ENCODE data around the gene IKZF3.
"Not testable (repeated sequence)": the region's sequence is repeated elsewhere in the genome, so short reads cannot be mapped to it uniquely, and the experiment has no call there.

Gene IKZF3

GRCh38 chr17:39868554-39868942 is 4.4 kb upstream of the IKZF3 start:
- H3K4me3 ChIP-seq (replicated peaks; ENCODE audit: low read depth, low read length) = no peak overlapping the region
- TF ChIP-seq, protein P1, sequence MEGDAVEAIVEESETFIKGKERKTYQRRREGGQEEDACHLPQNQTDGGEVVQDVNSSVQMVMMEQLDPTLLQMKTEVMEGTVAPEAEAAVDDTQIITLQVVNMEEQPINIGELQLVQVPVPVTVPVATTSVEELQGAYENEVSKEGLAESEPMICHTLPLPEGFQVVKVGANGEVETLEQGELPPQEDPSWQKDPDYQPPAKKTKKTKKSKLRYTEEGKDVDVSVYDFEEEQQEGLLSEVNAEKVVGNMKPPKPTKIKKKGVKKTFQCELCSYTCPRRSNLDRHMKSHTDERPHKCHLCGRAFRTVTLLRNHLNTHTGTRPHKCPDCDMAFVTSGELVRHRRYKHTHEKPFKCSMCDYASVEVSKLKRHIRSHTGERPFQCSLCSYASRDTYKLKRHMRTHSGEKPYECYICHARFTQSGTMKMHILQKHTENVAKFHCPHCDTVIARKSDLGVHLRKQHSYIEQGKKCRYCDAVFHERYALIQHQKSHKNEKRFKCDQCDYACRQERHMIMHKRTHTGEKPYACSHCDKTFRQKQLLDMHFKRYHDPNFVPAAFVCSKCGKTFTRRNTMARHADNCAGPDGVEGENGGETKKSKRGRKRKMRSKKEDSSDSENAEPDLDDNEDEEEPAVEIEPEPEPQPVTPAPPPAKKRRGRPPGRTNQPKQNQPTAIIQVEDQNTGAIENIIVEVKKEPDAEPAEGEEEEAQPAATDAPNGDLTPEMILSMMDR (IDR thresholded peaks at IDR 0.05; ENCODE audit: low read depth, low read length, missing control alignments) = no peak
- DNase-seq (ENCODE audit: extremely low read depth, low read depth) = no peak

- H3K4me3 ChIP-seq (replicated peaks; ENCODE audit: low read depth, low read length) = no peak within 1 kb of the TSS
- TF ChIP-seq, protein P1 (IDR thresholded peaks at IDR 0.05; ENCODE audit: low read depth, low read length, missing control alignments) = no peak
- DNase-seq (ENCODE audit: extremely low read depth, low read depth) = no peak
Measured at GRCh38 chr17:39867880-39868553, 3.9 kb upstream of the IKZF3 start, which contains the start of gene ZPBP2. Gene ZPBP2, plus strand, starts transcription at chr17:39868202. Its CDS starts 153 bp downstream, at chr17:39868355.

- no peak for DNase-seq (ENCODE audit: extremely low read depth, low read depth)
- no peak overlapping the region for H3K4me3 ChIP-seq (replicated peaks; ENCODE audit: low read depth, low read length)
- TF ChIP-seq, protein P1 (IDR thresholded peaks at IDR 0.05; ENCODE audit: low read depth, low read length, missing control alignments) = no peak
Measured at GRCh38 chr17:39867084-39867879, 3.2 kb upstream of the IKZF3 start.

GRCh38 chr17:39866013-39866730 is 2.1 kb upstream of the IKZF3 start:
- no peak for DNase-seq (ENCODE audit: extremely low read depth, low read depth)
- TF ChIP-seq, protein P1 (IDR thresholded peaks at IDR 0.05; ENCODE audit: low read depth, low read length, missing control alignments) = no peak
- no peak overlapping the region for H3K4me3 ChIP-seq (replicated peaks; ENCODE audit: low read depth, low read length)

GRCh38 chr17:39863244-39863917 is 731 bp downstream of the IKZF3 start:
- H3K4me3 ChIP-seq (replicated peaks; ENCODE audit: low read depth, low read length) = no peak overlapping the region
- DNase-seq (ENCODE audit: extremely low read depth, low read depth) = no peak
- TF ChIP-seq, protein P1 (IDR thresholded peaks at IDR 0.05; ENCODE audit: low read depth, low read length, missing control alignments) = no peak

GRCh38 chr17:39861235-39861634 is 2.9 kb downstream of the IKZF3 start:
- no peak overlapping the region for H3K4me3 ChIP-seq (replicated peaks; ENCODE audit: low read depth, low read length)

GRCh38 chr17:39855911-39856649 is 8.0 kb downstream of the IKZF3 start:
- DNase-seq (ENCODE audit: extremely low read depth, low read depth); H3K4me3 ChIP-seq (replicated peaks; ENCODE audit: low read depth, low read length): not testable (repeated sequence)

More at GRCh38 chr17:39861235-39861634, 2.9 kb downstream of the IKZF3 start:
- DNase-seq (ENCODE audit: extremely low read depth, low read depth) = no peak
- TF ChIP-seq, protein P1 (IDR thresholded peaks at IDR 0.05; ENCODE audit: low read depth, low read length, missing control alignments) = no peak

All from HFF-Myc (cell line).